IPS-11a (cell line): ENCODE data around the gene ARHGAP26.

Experiments used
- H3K4me3 ChIP-seq: one replicate; pipeline ENCODE4 v1.5.1; 2013; ENCODE audit warnings: low read depth, low read length, control low read depth

Gene ARHGAP26

DNA sequence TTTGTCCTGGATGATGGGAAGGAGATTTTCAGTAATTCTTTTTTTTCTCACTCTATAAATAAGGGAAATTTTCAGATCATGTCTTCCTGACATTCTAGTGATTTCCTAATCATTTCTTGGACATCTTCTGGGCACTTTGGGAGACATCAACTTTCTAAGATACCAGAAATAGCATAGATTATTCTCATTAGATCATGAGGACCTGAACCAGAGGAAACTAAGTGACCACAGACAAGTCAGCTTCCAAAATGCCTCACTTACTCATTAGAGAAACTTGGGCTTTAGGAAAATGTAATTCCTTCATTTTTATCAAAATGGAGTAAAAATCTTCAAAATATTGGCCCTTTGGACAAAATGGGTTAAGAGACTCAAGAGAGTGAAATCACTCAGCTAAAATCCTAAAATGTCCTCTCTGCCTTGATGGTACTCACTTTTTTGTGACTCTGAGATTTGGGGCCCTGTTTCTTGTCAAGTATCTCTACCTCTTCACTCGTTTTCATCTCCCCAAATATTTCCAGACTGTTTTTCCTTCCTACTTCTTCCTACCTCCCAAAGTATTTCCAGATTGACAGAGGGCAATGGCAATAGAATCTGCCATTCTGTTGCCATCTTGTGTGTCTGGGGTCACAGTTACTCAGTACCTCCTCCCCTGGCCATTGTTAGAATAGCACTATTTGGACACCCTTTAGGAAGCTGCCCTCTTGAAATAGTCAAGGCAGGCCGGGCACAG, 438.8 kb downstream of the ARHGAP26 start:
- H3K4me3 ChIP-seq: no peak overlapping the region

DNA sequence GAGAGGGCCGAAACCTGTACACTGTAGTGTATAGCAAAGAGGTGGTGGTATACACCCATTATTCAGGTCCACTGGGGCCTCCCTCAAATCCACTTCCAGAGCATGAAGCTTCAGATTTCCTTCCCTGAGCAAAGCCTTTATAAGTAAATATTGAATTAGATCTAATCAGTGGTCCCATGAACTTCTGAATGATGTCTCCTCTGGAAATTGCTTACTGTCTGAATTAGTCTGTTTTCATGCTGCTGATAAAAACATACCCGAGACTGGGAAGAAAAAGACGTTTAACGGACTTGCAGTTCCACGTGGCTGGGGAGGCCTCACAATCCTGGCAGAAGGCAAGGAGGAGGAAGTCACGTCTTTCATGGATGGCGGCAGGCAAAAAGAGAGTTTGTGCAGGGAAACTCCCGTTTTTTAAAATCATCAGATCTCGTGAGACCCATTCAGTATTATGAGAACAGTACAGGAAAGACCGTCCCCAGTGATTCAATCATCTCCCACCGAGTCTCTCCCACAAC, 439.8 kb downstream of the ARHGAP26 start:
- H3K4me3 ChIP-seq: no peak overlapping the region

DNA sequence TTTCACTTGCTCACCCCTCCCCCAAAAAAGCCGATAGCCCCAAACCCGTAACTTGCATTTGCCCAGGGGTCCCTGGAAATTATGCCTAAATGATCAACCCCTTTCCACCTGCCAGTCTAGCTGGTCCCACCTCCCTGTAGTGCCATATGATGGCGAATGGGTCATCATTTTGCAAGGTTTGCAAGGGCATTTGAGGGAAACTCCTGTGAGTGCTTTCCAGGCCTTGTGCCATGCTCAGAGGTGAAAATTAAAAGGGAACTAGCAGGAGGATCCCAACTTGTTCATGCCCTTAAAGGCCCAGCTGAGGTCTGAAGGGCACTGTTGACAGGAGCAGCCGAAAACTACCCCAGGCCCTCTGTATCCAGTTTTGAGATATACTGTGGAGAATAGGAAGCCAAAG, 440.4 kb downstream of the ARHGAP26 start:
- H3K4me3 ChIP-seq: no peak overlapping the region

DNA sequence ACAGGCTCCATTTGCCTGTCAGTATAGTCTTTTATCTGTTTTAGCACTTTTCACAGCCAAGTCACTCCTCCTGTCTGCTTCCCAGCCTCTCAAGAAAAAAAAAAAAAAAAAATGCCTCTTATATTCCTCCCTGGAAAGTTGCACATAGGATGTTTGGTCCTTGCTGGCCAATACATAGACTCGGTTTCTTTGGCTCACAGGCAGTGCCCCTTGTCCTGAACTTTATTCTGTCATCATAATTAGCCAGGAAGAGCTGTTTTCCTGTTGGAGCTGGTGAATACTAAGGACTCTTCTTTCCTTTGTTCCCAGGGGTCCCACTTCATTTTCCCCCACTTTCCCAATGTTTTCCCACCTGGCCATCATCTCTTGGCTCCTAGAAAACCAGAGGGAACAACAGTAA, 442.1 kb downstream of the ARHGAP26 start:
- H3K4me3 ChIP-seq: no peak overlapping the region

- H3K4me3 ChIP-seq: no peak overlapping the region
These were observed 443.2 kb downstream of the ARHGAP26 start for GRCh38 chr5:143213231-143213850.

- no peak overlapping the region for H3K4me3 ChIP-seq
These were observed 443.7 kb downstream of the ARHGAP26 start for GRCh38 chr5:143213851-143214363.

DNA sequence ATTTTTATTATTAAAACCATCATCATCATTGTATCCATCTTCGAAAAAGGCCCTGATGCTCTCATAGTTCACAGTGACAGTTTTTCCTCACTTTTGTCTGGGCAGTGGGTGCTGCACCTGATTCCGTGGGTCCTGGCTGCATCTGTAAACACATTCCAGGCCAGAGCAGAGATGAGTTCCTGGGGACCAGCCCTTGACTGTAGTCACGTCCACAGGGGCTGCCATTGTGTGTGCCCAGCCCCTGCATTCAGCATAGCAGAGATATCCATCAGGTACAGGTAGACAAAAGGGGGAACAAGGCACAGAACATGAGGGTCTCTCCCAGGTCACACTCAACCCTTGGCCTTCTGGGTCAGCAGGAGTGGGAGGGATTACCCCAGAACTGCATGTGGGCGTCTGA, 444.3 kb downstream of the ARHGAP26 start:
- H3K4me3 ChIP-seq: no peak overlapping the region

DNA sequence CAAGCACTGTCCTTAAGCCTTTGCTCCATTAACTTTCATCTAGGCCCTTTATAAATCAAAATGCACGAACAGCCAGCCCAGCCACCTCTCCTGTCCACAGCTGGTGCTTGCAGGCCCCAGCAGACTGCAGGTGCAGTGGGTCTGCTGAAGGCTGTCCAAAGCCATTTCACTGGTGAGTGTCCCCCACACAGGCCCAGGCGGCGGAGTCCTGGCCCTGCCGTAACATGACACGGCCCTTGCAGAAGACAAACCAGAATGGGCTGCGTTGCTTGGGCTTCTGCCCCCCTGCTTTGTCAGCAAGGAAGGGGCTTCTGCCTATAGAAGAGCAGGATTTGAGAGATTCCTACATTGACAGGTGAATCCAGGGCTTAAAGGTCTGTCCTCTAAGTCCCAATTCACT, 444.7 kb downstream of the ARHGAP26 start:
- no peak overlapping the region for H3K4me3 ChIP-seq

DNA sequence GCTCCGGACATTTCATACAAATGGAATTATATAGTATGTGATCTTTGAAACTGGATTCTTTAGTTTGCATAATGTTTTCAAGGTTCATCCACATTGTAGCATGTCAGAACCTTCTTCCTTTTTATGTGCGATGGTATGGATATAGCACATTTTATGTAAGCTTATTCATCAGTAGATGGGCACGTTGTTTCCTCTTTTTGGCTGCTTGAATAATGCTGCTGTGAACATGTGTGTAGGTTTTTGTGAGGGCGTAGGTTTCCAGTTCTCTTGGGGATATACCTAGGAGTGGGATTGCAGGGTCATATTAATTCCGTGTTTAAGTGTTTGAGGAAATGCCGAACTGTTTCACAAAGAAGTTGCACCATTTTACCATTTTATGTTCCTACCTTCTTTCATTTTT, 445.5 kb downstream of the ARHGAP26 start:
- H3K4me3 ChIP-seq: no peak overlapping the region

DNA sequence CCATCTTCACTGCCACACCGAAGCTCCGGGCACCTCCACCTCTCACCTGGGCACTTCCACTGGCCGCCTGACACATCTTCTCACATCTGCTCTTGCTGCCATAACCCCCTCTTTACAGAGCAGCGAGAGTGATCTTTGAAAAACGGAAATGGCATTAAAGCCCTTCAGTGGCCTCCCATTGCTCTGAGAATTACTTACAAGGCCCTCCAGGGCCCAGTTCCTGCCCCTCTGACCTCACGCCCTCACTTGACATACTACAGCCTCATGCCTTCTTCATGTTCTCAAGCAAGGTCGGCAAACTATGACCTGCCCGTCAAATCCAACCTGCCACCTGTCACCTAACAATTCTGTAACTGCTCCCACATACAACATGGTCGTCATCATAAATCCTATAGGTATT, 446.0 kb downstream of the ARHGAP26 start:
- H3K4me3 ChIP-seq: no peak overlapping the region

GRCh38 chr5:143217065-143217803, 447.1 kb downstream of the ARHGAP26 start:
- H3K4me3 ChIP-seq: no peak overlapping the region

DNA sequence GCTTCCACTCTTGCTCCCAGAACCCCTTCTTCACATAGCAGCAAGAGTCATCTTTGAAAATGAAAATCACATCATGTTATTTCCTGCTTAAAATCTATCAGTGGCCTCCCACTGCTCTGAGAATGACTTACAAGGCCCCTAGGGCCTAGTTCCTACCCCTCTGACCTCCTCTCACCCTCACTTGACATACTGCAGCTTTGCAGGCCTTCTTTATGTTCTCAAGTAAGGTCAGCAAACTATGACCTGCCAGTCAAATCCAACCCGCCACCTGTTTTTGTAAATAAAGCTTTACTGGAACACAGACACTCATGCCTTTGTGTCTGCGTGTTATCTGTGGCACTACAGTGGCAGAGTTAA, 447.6 kb downstream of the ARHGAP26 start:
- H3K4me3 ChIP-seq: no peak overlapping the region

DNA sequence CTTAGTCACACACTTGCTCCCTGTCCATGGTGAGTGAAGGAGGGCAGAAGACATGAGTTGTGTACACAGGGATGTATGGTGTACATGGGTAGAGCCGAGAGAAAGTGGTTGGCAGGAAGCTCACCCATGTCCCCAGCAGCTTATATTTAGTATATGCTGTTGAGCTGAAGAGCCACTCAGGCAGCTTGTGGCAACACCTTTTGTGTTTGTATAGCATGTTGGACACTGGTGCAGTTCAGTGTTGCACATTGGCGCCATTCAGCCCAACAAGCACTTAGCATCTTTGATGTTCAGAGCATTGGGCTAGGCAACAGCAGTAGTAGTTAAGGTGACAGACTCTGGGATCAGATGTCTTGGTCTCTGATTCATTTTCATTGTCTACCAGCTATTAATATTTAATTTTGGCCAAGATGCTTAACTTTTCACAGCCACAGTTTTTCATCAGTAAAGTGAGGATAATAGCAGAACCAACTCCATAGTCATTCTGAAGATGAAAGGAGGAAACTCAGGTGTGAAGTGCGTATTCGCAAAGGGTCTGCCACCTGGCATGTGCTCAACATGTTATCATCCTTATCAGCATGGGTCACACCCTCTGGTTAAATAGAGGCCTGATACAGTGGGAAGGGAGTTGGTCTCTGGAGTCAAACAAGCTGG, 448.5 kb downstream of the ARHGAP26 start:
- H3K4me3 ChIP-seq: no peak overlapping the region

- H3K4me3 ChIP-seq: no peak overlapping the region
These were observed 449.5 kb downstream of the ARHGAP26 start for GRCh38 chr5:143219696-143220095.

DNA sequence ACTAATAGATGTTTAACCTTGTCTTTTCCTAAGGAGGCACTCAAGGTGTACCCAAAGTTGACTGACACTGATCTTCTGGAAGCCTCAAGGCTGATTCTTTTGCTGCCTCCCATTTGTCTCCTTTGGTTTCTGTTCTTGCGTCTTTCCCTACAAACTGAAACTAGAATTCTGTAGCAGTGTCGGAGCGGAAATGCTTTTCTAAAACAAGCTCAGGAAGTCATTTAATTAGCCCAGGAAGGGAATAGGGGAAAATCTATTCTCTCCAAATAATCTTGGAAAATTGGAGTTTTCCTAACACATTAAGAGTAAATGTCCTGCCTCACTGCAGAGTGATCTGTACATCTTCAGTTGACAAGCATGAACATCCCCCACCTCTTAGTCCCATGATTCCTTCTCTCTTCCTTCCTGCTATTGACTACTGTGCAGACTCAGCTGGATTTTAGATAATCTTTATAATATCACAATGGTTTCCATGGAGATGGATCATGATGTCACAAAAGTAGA, 450.6 kb downstream of the ARHGAP26 start:
- H3K4me3 ChIP-seq: no peak overlapping the region

DNA sequence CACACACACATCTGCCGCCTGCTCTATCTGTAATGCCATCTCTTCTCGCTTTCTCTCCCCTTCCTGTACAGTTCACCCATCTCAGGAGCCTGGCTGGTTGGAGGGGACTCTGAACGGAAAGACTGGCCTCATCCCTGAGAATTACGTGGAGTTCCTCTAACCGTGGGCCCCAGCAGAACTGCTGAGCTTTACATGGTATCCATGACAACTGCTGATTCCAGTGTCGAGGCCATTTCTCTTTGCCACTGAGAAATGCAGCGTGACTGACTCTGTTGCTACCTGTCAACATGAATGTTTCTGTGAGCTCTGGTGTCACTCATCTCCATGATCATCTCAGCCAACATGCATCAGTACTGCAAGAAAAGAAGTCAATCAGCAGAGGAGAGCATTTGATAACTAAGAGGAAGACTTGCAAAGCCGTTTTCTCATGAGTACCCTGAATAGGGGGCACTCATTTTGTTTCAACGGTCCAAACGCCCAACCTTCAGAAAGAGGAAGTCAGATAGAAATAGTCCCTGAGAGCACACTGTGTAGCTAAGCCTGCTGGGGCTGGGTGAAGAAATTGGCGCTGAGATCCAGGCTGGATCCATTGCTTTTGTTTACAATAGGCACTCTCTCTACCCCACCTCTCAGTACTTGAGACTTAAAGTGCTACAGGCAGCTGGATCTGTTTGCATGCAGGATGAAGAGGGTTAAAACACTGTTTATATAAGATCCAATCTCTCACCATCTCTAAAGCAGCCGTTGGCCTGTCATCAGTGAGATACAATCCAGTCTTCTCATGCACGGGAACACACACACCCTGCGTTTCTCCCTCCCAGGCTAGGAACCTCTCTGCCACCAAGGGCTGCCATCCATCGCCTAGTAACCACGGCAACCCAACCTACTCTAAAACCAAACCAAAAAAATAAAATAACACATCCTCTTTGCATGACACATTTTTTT, 452.4 kb downstream of the ARHGAP26 start:
- no peak overlapping the region for H3K4me3 ChIP-seq

DNA sequence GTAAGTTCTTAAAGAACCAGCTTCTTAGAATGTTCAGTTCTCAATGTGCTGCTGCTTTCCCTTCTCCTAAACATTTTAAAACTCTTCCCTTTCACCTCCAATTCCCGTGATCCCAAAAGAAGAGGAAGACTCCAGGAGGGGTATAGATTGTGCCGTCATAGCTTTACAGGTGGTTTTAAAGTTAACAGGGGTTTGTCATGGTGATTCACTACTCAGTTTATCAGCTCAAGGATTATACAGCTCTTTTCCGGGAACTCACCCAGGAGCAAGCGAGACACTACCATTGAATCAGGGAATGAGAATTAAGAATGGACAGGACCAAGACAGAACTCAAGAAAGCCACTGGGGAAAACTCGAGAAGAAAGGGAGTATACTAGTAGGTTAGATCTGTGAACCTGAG, 454.5 kb downstream of the ARHGAP26 start:
- no peak overlapping the region for H3K4me3 ChIP-seq

- no peak overlapping the region for H3K4me3 ChIP-seq
These were observed 455.3 kb downstream of the ARHGAP26 start for GRCh38 chr5:143225511-143225910.

DNA sequence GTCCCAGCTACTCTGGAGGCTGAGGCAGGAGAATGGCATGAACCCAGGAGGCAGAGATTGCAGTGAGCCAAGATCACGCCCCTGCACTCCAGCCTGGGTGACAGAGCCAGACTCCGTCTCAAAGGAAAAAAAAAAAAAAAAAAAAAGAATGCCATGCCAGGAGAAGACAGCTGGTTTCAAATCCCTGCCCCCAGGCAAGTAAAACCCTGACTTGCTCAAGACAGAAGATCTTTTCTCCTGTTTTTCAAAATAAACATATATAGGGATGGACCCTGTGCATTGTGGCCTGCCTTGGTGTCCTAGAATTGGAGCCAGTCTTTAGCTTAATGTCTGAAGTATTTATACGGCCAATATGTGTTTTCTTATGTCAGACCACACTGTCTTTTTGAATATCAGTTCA, 456.2 kb downstream of the ARHGAP26 start:
- H3K4me3 ChIP-seq: no peak overlapping the region

GRCh38 chr5:143226872-143227271, 456.7 kb downstream of the ARHGAP26 start:
- no peak overlapping the region for H3K4me3 ChIP-seq
